HG03097 (cell line): Measurements from ENCODE around the gene MAPT.

Source experiments
- ATAC-seq: cut with Tn5 transposase; IDR thresholded peaks from one replicate; pipeline ENCODE4 v1.9.1; 2021; ENCODE audit not compliant: unreplicated experiment, low FRiP score

The MAPT gene

DNA sequence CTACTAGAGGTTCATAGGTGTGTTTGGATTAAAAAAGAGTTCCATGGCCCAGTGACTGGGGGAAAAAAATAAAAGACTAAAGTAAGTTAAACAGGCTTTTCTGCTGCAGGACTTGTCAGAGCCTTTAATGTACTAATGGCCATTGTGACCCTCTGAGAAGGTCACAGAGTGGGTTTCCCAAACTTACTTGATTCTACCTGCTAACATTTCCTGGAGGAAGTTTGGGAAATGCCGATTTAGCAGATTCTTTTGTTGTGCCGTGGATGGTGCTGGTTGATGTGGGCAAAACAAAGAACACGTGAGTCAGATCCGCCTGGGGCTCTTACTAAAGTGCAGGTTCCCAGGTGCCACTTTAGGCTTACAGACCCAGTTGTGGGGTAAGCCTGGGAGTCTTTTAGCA is 91.1 kb downstream of the MAPT start:
- no peak for ATAC-seq

DNA sequence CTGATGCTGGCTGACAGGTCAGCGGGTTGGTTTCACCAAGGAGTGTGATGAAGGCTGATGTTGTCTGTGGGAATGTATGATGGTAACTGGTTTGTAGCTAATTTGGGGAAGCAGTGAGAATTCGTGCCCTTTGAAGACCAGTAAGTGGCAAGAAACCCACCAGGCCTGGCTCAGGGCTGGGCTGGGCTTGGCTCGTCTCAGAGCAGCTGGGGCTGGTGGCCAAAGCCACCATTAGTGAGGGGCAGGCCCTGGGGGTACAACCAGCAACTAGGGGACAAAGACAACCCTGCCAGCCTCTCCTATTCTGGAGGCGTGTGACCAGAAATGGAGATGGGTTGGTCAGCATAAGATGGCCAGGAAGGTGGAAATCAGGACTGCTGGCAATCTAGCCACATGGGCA is 91.7 kb downstream of the MAPT start:
- no peak for ATAC-seq

DNA sequence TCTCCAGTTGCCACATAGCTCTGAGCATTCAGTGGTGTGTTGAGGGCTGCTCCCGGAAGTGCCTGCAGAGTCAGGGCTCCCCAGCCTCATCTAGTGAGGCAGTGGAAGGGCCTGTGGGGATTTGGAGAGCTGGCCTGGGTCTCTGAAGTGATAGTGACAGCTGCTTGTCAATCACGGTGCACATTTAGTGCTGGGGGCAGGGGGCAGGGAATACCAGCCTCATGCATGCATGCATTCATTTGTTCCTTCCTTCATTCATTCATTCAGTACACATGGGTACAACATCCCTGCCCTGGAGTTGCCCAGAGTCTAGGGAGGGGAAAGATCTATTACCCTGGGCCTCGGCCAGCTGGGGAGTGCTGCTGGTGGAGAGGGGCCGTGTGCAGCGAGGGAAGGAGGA is 93.4 kb downstream of the MAPT start:
- ATAC-seq: no peak

DNA sequence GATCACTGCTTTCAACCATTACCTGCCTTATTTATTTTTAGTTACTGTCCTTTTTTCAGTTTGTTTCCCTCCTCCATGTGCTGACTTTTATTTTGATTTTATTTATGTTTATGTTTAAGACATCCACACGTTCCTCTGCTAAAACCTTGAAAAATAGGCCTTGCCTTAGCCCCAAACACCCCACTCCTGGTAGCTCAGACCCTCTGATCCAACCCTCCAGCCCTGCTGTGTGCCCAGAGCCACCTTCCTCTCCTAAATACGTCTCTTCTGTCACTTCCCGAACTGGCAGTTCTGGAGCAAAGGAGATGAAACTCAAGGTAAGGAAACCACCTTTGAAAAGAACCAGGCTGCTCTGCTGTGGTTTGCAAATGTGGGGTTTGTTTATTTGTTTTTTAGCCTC is 95.4 kb downstream of the MAPT start:
- no peak for ATAC-seq

DNA sequence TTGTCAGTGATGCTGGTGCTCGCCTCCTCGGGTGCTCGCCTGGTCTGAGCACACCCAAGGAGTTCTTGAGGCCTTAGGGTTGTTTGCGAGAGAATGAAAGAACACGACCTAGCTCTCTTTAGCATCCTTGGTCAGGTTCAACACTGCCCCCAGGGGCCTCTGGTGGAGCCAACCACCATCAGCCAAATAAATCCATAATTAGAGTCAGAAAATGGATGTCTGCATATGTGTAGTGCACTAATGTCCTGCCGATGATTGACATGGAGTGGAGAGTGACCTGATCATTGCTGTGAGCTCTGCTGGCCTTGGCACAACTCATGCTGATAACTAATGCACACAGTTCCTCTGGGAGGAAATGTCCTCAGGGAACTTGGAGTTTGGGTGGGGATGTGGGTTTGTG is 96.5 kb downstream of the MAPT start:
- no peak for ATAC-seq

DNA sequence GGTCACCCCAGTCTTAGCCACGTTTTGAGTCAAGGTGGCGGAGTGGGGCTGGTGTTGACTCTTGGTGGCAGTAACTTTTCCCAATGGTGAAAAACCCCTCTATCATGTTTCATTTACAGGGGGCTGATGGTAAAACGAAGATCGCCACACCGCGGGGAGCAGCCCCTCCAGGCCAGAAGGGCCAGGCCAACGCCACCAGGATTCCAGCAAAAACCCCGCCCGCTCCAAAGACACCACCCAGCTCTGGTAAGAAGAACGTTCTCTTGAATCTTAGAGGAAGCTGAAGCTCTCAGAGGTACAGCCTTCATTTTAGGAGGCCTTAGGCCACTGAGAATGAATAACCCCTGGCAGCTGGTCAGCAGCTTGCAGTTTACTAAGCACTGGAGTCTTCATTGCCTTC is 97.0 kb downstream of the MAPT start:
- no peak for ATAC-seq

DNA sequence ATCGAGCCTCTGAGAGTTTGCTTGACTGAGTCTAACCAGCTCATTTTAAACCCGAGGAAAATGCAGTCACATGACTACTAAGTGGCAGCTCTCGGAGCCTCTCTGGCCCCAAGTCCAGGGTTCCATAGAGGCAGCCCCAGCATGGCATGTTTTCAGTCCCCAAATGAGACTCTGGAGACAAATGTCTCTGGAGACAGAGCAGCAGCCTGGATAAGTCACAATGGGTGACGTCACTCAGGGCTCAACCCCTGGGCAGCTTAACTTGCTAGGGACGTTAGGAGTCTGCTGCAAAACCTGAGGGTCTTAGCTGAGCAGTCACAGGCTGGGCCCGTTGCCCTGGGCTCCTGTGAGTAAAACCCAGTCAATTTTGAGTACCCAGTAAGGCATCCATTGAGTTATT is 97.8 kb downstream of the MAPT start:
- ATAC-seq: no peak

DNA sequence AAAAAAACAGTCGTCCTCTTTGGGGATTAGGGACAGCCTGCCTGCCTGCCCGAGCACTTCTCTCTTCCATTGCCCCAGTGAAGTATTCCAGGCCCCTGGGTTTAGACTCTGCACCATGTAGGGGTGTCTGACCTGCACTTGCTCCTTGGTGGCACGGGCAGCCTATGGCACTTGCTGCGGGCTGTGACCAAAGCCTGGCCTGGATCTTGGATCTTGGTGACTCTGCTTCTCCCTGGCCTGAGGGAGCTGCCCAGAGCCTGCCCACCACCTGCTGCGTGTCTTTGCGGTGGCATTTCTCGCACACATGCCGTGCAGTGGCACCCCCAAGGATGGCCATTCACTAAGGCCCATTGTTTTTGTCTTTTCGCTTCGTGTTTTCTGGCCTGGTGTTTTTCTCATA is 98.5 kb downstream of the MAPT start:
- no peak for ATAC-seq

DNA sequence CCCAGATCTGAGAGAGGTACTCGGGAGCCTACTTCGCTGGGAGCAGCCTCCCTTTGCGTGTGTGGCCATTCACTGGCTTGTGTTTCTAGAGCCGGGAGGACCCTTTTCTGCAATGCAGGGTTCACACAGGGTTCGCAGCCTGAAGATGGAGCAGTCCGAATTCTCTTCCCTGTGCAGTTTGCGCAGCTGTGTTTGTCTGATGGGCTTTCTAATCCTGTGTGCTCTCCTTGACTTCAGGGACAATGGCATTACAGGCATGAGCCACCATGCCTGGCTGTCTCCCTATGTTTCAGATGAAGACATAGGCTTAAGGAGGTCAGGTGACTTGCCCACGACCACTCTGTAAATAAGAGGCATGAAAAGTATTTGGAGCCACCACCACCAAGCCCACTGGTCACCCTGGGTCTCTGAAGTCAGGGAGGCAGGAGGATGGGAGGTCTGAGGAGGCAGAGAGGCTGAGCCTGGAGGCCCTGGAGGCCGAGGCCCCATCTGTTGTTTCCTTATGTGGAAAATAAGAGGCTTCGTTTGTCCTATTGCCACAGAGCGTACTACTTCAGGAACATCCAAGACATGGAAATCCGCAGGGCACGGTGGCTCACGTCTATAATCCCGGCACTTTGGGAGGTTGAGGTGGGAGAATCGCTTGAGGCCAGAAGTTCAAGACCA is 99.7 kb downstream of the MAPT start:
- ATAC-seq: no peak

DNA sequence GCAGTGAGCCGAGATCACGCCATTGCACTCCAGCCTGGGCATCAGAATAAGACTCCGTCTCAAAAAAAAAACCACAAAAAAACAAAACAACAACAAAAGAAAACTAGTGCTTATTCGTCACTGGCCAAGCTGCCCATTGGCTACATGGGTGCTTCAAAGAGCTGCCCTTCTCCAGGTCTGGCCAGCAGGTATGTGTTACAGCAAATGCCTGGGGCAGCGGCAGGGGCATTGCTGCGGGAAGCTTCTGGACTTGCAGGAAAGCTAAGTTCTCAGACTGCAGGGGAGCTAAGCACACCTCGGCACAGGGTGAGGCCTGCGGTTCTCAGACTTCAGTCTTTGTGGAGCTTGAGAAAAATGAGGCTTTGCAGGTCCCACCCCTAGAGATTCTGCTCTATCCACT is 100.6 kb downstream of the MAPT start:
- no peak for ATAC-seq

DNA sequence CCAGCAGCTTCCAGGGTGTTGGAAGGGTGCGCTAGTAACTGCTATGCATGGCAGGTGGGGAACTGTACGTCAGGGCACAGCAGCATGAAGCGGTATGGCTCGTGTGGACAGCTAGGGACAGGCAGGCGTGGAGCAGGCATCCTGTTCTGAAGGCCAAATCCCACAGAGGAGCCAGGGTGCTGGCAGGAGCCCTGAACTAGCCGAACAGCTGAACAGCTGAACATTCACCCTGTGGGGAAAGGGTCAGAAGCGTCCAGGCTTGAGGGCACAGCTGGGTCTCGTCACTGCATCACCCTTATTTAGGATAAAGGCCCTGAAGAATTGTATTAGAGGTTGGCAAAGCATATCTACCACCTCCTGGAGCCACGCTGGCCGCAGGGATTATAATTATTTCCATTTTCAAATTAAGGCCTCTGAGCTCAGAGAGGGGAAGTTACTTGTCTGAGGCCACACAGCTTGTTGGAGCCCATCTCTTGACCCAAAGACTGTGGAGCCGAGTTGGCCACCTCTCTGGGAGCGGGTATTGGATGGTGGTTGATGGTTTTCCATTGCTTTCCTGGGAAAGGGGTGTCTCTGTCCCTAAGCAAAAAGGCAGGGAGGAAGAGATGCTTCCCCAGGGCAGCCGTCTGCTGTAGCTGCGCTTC is 101.4 kb downstream of the MAPT start:
- no peak for ATAC-seq

DNA sequence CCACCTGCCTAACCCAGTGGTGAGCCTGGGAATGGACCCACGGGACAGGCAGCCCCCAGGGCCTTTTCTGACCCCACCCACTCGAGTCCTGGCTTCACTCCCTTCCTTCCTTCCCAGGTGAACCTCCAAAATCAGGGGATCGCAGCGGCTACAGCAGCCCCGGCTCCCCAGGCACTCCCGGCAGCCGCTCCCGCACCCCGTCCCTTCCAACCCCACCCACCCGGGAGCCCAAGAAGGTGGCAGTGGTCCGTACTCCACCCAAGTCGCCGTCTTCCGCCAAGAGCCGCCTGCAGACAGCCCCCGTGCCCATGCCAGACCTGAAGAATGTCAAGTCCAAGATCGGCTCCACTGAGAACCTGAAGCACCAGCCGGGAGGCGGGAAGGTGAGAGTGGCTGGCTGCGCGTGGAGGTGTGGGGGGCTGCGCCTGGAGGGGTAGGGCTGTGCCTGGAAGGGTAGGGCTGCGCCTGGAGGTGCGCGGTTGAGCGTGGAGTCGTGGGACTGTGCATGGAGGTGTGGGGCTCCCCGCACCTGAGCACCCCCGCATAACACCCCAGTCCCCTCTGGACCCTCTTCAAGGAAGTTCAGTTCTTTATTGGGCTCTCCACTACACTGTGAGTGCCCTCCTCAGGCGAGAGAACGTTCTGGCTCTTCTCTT is 102.1 kb downstream of the MAPT start:
- ATAC-seq: no peak

DNA sequence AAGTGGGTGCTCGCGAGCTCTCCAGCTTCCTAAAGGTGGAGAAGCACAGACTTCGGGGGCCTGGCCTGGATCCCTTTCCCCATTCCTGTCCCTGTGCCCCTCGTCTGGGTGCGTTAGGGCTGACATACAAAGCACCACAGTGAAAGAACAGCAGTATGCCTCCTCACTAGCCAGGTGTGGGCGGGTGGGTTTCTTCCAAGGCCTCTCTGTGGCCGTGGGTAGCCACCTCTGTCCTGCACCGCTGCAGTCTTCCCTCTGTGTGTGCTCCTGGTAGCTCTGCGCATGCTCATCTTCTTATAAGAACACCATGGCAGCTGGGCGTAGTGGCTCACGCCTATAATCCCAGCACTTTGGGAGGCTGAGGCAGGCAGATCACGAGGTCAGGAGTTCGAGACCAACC is 102.8 kb downstream of the MAPT start:
- ATAC-seq: no peak

DNA sequence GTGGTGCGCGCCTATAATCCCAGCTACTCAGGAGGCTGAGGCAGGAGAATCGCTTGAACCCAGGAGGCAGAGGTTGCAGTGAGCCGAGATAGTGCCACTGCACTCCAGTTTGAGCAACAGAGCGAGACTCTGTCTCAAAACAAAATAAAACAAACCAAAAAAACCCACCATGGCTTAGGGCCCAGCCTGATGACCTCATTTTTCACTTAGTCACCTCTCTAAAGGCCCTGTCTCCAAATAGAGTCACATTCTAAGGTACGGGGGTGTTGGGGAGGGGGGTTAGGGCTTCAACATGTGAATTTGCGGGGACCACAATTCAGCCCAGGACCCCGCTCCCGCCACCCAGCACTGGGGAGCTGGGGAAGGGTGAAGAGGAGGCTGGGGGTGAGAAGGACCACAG is 103.3 kb downstream of the MAPT start:
- ATAC-seq: no peak

DNA sequence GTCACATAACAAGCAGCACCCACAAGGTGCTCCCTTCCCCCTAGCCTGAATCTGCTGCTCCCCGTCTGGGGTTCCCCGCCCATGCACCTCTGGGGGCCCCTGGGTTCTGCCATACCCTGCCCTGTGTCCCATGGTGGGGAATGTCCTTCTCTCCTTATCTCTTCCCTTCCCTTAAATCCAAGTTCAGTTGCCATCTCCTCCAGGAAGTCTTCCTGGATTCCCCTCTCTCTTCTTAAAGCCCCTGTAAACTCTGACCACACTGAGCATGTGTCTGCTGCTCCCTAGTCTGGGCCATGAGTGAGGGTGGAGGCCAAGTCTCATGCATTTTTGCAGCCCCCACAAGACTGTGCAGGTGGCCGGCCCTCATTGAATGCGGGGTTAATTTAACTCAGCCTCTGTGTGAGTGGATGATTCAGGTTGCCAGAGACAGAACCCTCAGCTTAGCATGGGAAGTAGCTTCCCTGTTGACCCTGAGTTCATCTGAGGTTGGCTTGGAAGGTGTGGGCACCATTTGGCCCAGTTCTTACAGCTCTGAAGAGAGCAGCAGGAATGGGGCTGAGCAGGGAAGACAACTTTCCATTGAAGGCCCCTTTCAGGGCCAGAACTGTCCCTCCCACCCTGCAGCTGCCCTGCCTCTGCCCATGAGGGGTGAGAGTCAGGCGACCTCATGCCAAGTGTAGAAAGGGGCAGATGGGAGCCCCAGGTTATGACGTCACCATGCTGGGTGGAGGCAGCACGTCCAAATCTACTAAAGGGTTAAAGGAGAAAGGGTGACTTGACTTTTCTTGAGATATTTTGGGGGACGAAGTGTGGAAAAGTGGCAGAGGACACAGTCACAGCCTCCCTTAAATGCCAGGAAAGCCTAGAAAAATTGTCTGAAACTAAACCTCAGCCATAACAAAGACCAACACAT is 104.9 kb downstream of the MAPT start, which contains the start of gene STH:
STH (plus strand) TSS at position 264 of the 913 bp plus-strand sequence; CDS start at position 294, 30 bp downstream.
- no peak for ATAC-seq

DNA sequence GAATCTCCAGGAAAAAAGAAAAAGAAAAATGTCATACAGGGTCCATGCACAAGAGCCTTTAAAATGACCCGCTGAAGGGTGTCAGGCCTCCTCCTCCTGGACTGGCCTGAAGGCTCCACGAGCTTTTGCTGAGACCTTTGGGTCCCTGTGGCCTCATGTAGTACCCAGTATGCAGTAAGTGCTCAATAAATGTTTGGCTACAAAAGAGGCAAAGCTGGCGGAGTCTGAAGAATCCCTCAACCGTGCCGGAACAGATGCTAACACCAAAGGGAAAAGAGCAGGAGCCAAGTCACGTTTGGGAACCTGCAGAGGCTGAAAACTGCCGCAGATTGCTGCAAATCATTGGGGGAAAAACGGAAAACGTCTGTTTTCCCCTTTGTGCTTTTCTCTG is 105.5 kb downstream of the MAPT start:
- no peak for ATAC-seq

DNA sequence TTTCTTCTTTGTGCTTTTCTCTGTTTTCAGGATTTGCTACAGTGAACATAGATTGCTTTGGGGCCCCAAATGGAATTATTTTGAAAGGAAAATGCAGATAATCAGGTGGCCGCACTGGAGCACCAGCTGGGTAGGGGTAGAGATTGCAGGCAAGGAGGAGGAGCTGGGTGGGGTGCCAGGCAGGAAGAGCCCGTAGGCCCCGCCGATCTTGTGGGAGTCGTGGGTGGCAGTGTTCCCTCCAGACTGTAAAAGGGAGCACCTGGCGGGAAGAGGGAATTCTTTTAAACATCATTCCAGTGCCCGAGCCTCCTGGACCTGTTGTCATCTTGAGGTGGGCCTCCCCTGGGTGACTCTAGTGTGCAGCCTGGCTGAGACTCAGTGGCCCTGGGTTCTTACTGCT is 105.9 kb downstream of the MAPT start:
- no peak for ATAC-seq

DNA sequence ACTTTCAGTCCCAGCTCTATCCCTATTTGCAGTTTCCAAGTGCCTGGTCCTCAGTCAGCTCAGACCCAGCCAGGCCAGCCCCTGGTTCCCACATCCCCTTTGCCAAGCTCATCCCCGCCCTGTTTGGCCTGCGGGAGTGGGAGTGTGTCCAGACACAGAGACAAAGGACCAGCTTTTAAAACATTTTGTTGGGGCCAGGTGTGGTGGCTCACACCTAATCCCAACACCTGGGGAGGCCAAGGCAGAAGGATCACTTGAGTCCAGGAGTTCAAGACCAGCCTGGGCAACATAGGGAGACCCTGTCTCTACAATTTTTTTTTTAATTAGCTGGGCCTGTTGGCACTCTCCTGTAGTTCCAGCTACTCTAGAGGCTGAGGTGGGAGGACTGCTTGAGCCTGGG is 106.4 kb downstream of the MAPT start:
- ATAC-seq: no peak

DNA sequence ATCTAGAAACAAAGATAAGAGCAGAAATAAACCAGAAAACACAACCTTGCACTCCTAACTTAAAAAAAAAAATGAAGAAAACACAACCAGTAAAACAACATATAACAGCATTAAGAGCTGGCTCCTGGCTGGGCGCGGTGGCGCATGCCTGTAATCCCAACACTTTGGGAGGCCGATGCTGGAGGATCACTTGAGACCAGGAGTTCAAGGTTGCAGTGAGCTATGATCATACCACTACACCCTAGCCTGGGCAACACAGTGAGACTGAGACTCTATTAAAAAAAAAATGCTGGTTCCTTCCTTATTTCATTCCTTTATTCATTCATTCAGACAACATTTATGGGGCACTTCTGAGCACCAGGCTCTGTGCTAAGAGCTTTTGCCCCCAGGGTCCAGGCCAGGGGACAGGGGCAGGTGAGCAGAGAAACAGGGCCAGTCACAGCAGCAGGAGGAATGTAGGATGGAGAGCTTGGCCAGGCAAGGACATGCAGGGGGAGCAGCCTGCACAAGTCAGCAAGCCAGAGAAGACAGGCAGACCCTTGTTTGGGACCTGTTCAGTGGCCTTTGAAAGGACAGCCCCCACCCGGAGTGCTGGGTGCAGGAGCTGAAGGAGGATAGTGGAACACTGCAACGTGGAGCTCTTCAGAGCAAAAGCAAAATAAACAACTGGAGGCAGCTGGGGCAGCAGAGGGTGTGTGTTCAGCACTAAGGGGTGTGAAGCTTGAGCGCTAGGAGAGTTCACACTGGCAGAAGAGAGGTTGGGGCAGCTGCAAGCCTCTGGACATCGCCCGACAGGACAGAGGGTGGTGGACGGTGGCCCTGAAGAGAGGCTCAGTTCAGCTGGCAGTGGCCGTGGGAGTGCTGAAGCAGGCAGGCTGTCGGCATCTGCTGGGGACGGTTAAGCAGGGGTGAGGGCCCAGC is 107.3 kb downstream of the MAPT start:
- ATAC-seq: no peak
